Rectal smooth muscle tissue (tissue), 1 donor: ENCODE data around the gene CA9.

Experiments
- H3K27ac ChIP-seq: one replicate; pipeline ENCODE4 v1.7.0; 2013; ENCODE audit warnings: low read depth, low read length, inconsistent platforms
- H3K27me3 ChIP-seq: one replicate; pipeline ENCODE4 v1.7.0; 2013; ENCODE audit warnings: low read length; ENCODE audit not compliant: control insufficient read depth, insufficient read depth
- H3K36me3 ChIP-seq: one replicate; pipeline ENCODE4 v1.7.0; 2013; ENCODE audit warnings: low read length; ENCODE audit not compliant: control insufficient read depth, insufficient read depth
- H3K4me1 ChIP-seq: one replicate; pipeline ENCODE4 v1.7.0; 2013; ENCODE audit warnings: low read length; ENCODE audit not compliant: control insufficient read depth, insufficient read depth
- H3K4me3 ChIP-seq: one replicate; pipeline ENCODE4 v1.7.0; 2013; ENCODE audit warnings: low read length
- H3K9ac ChIP-seq: one replicate; pipeline ENCODE4 v1.7.0; 2013; ENCODE audit warnings: low read length

Gene CA9

GRCh38 chr9:35666549-35666948 lies 7.2 kb upstream of the CA9 start:
- no peaks in the 10 kb centered on the region for H3K27me3 ChIP-seq
- no peak overlapping the region for H3K4me3 ChIP-seq
- no peak overlapping the region for H3K27ac ChIP-seq
- no peak overlapping the region for H3K9ac ChIP-seq
- no peaks in the 10 kb centered on the region for H3K36me3 ChIP-seq
- H3K4me1 ChIP-seq = peaks cover 6% of the 10 kb centered on the region

GRCh38 chr9:35667939-35668338 lies 5.8 kb upstream of the CA9 start:
- Histone ChIP-seq H3K4me1 (no peaks in the 10 kb centered on the region), H3K9ac (no peak overlapping the region), H3K4me3 (no peak overlapping the region), H3K27ac (no peak overlapping the region), H3K27me3 (no peaks in the 10 kb centered on the region), H3K36me3 (no peaks in the 10 kb centered on the region)

- no peak overlapping the region for H3K9ac ChIP-seq
- no peaks in the 10 kb centered on the region for H3K36me3 ChIP-seq
- no peak overlapping the region for H3K27ac ChIP-seq
- peaks cover 2% of the 10 kb centered on the region for H3K4me1 ChIP-seq
- H3K27me3 ChIP-seq = no peaks in the 10 kb centered on the region
- no peak overlapping the region for H3K4me3 ChIP-seq
Observed at GRCh38 chr9:35669331-35670145, 4.2 kb upstream of the CA9 start.

- Histone ChIP-seq H3K36me3 (no peaks in the 10 kb centered on the region), H3K4me3 (no peak overlapping the region), H3K4me1 (peaks cover 2% of the 10 kb centered on the region), H3K27ac (peak overlapping the region; percentile 5), H3K27me3 (no peaks in the 10 kb centered on the region), H3K9ac (no peak overlapping the region)
Observed at GRCh38 chr9:35674025-35674361, 265 bp downstream of the CA9 start.

- no peak overlapping the region for H3K27ac ChIP-seq
- no peaks in the 10 kb centered on the region for H3K36me3 ChIP-seq
- no peak overlapping the region for H3K9ac ChIP-seq
- H3K4me3 ChIP-seq = peak overlapping the region; percentile 66
- H3K4me1 ChIP-seq = peaks cover 2% of the 10 kb centered on the region
- no peaks in the 10 kb centered on the region for H3K27me3 ChIP-seq
Observed at GRCh38 chr9:35675204-35675603, 1.5 kb downstream of the CA9 start.

- peak overlapping the region; percentile 66 for H3K4me3 ChIP-seq
- H3K27me3 ChIP-seq = no peaks in the 10 kb centered on the region
- H3K4me1 ChIP-seq = peaks cover 2% of the 10 kb centered on the region
- H3K36me3 ChIP-seq = no peaks in the 10 kb centered on the region
- H3K27ac ChIP-seq = no peak overlapping the region
- H3K9ac ChIP-seq = no peak overlapping the region
Observed at GRCh38 chr9:35675732-35676392, 2.1 kb downstream of the CA9 start.

- Histone ChIP-seq H3K4me1 (peaks cover 10% of the 10 kb centered on the region), H3K27ac (no peak overlapping the region)
Observed at GRCh38 chr9:35679091-35679490, 5.4 kb downstream of the CA9 start.

GRCh38 chr9:35679766-35680330 lies 6.1 kb downstream of the CA9 start:
- Histone ChIP-seq H3K4me3 (no peak overlapping the region), H3K4me1 (peaks cover 16% of the 10 kb centered on the region), H3K27me3 (no peaks in the 10 kb centered on the region), H3K9ac (no peak overlapping the region), H3K27ac (peak overlapping the region; percentile 10), H3K36me3 (peaks cover 24% of the 10 kb centered on the region)

More at GRCh38 chr9:35679091-35679490, 5.4 kb downstream of the CA9 start:
- Histone ChIP-seq H3K27me3 (no peaks in the 10 kb centered on the region), H3K4me3 (no peak overlapping the region), H3K36me3 (peaks cover 20% of the 10 kb centered on the region), H3K9ac (no peak overlapping the region)

- peak overlapping the region; percentile 44 for H3K27ac ChIP-seq
Observed at GRCh38 chr9:35680331-35681105, 6.8 kb downstream of the CA9 start.

GRCh38 chr9:35681341-35682002 lies 7.7 kb downstream of the CA9 start:
- H3K4me3 ChIP-seq = no peak overlapping the region
- no peaks in the 10 kb centered on the region for H3K27me3 ChIP-seq
- H3K27ac ChIP-seq = peak overlapping the region; percentile 99
- no peak overlapping the region for H3K9ac ChIP-seq
- H3K4me1 ChIP-seq = peaks cover 25% of the 10 kb centered on the region
- peaks cover 33% of the 10 kb centered on the region for H3K36me3 ChIP-seq

More at GRCh38 chr9:35680331-35681105, 6.8 kb downstream of the CA9 start:
- H3K4me3 ChIP-seq = no peak overlapping the region
- H3K27me3 ChIP-seq = no peaks in the 10 kb centered on the region
- H3K9ac ChIP-seq = no peak overlapping the region
- peaks cover 31% of the 10 kb centered on the region for H3K36me3 ChIP-seq
- peaks cover 22% of the 10 kb centered on the region for H3K4me1 ChIP-seq

- H3K27ac ChIP-seq = peak overlapping the region; percentile 99
- H3K9ac ChIP-seq = no peak overlapping the region
- H3K36me3 ChIP-seq = peaks cover 33% of the 10 kb centered on the region
- H3K4me1 ChIP-seq = peaks cover 25% of the 10 kb centered on the region
- H3K27me3 ChIP-seq = no peaks in the 10 kb centered on the region
- H3K4me3 ChIP-seq = no peak overlapping the region
Observed at GRCh38 chr9:35682051-35682450, 8.3 kb downstream of the CA9 start.
